Tibial artery (tissue), 4 donors: ENCODE results near the gene CAPN15.

Experiments
- DNase-seq, 2 donors: peaks; one replicate each; pipeline ENCODE4 v3.0.0-alpha.2; 2019
- H3K27ac ChIP-seq, 2 donors: fragments of 200-600 bp; sonication (generic) in 1 of 2; 1 replicate in 1 of 2; 2 replicates in 1 of 2; pipeline ENCODE4 v1.5.1; 2018 to 2019; ENCODE audit warnings: mild to moderate bottlenecking in 1 of 2
- H3K27me3 ChIP-seq, 2 donors: fragments of 200-600 bp; sonication (generic) in 1 of 2; one replicate each; pipeline versions ENCODE4 v1.5.1 to v1.6.0; 2016 to 2019
- H3K36me3 ChIP-seq, 3 donors: fragments of 200-600 bp; sonication (generic) in 2 of 3; one replicate each; pipeline ENCODE4 v1.5.1; 2016 to 2019; ENCODE audit warnings: mild to moderate bottlenecking in 2 of 3
- H3K4me1 ChIP-seq, 4 donors: fragments of 200-600 bp; sonication (generic) in 2 of 4; 1 replicate in 3 of 4; 2 replicates in 1 of 4; pipeline ENCODE4 v1.5.1; 2016 to 2019
- H3K4me3 ChIP-seq, 2 donors: fragments of 200-600 bp; sonication (generic) in 1 of 2; 1 replicate in 1 of 2; 2 replicates in 1 of 2; pipeline ENCODE4 v1.5.1; 2018 to 2019; ENCODE audit warnings: mild to moderate bottlenecking in 2 of 2
- H3K9me3 ChIP-seq, 3 donors: fragments of 200-600 bp; sonication (generic) in 1 of 3; one replicate each; pipeline ENCODE4 v1.5.1; 2016 to 2019
- intact Hi-C: fragments of 100-400 bp; cut with DNase I; formaldehyde crosslinking; loops from one replicate; pipeline ENCODE4 v1.15.0; 2023; ENCODE audit warnings: low total_unique reads
- TF ChIP-seq, protein P1 (sequence below), 2 experiments: fragments of 200-600 bp in 1 of 2; fragments of 450-650 bp in 1 of 2; IDR thresholded peaks; one replicate each; pipeline ENCODE4 v1.5.1; 2017 to 2019; ENCODE audit warnings: antibody characterized with exemption in 2 of 2, mild to moderate bottlenecking in 1 of 2, moderate library complexity in 1 of 2

Gene CAPN15

DNA sequence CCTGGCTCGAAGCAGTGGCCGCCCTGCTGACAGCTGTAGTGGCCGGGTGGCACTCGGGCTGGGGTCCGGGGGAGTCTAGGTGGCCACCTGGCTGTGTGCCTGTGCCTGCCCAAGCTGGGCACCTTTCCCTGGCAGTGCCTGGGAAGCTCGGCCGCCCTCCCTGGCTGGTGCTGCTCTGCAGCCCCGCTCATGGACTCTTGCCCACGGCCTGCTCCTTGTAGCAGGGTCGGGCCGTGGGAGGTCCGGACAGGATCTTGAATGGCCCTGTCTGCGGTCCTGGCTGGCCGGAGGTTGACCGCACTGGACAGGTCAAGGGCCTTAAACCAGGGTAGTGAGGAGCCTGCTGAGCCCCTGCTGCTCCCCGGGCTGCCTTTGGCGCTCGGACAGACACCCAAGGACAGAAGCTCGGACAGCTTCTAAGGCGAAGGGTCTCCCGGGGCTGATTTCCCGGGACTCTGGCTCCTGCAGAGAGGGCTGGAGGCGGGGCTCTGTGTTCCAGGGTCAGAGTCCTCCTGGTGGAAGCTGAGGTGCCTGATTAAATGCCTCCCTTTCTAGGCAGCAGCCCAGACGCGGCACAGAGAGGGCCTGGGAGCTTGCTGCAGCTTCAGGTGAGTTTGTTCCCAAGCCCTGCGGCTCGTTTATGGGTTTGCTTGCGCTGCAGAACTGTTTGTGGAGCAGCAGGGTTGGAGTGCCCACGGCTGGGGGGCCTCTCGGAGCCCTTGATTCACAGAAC is 6.0 kb downstream of the CAPN15 start:
- intact Hi-C loops = no loop called here
- Histone ChIP-seq H3K4me1 (peaks cover 0 to 28% (median 14%) of the 10 kb centered on the region in 4 donors), H3K27me3 (no peaks in the 10 kb centered on the region), H3K36me3 (peaks cover 0 to 51% (median 5%) of the 10 kb centered on the region in 3 donors), H3K9me3 (no peaks in the 10 kb centered on the region), H3K27ac (no peak overlapping the region), H3K4me3 (no peak overlapping the region)
- TF ChIP-seq, protein P1, sequence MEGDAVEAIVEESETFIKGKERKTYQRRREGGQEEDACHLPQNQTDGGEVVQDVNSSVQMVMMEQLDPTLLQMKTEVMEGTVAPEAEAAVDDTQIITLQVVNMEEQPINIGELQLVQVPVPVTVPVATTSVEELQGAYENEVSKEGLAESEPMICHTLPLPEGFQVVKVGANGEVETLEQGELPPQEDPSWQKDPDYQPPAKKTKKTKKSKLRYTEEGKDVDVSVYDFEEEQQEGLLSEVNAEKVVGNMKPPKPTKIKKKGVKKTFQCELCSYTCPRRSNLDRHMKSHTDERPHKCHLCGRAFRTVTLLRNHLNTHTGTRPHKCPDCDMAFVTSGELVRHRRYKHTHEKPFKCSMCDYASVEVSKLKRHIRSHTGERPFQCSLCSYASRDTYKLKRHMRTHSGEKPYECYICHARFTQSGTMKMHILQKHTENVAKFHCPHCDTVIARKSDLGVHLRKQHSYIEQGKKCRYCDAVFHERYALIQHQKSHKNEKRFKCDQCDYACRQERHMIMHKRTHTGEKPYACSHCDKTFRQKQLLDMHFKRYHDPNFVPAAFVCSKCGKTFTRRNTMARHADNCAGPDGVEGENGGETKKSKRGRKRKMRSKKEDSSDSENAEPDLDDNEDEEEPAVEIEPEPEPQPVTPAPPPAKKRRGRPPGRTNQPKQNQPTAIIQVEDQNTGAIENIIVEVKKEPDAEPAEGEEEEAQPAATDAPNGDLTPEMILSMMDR (IDR thresholded peaks at IDR 0.05) = no peak
- DNase-seq = no peak

DNA sequence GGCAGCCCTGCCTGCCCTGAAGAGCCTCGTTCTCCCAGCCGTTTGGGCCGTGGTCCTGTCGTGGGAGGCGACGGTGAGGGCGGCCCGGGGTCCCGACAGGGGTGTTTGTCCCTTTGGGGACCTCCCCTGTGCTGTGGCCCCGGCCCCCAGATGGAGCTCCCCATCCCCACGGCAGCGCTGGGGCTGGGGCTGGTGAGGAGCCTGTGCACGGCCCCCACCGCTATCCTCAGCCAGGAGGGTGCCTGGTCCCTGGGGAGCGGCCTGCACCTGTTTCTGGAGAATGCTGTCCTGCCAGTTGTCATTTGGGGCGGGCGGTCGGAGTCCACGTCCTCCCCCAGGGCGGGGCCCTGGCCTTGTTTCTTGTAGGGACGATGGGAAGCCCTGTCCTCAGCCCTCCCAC is 6.6 kb downstream of the CAPN15 start:
- intact Hi-C loops = no loop called here
- Histone ChIP-seq H3K27ac (no peak overlapping the region), H3K27me3 (no peaks in the 10 kb centered on the region), H3K4me1 (peaks cover 0 to 22% (median 8%) of the 10 kb centered on the region in 4 donors), H3K4me3 (no peak overlapping the region), H3K9me3 (no peaks in the 10 kb centered on the region), H3K36me3 (peaks cover 0 to 53% (median 5%) of the 10 kb centered on the region in 3 donors)
- no peak for DNase-seq
- TF ChIP-seq, protein P1 (IDR thresholded peaks at IDR 0.05) = no peak

DNA sequence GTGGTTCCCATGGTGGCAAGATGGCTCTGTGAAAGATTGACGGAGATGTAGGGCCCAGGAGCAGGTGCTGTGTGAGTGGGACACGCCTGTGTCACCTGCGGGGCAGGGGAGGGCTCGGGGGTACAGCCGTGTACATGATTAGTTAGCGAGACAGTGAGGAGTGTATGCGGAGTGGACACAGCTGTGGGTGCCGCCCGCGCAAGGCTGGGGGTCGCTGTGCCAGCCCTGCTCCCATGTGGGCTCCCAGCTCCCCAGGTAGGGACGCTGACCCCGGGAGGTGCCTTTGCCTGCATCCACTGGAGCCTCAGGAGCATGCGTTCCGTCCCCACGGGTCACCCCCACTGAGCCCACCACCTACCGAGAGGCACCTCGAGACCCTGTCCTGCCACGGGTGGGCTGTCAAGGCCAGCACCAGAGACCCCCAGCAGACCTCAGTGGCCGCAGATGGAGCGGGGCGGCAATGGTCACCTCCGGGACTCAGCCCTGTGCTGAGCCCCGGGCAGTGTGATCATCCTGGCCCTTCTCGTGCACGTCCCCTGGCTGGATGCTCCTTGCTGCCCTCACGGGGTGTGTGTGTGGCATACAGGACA is 7.4 kb downstream of the CAPN15 start:
- no peak overlapping the region for H3K27ac ChIP-seq
- no peak for DNase-seq
- no peaks in the 10 kb centered on the region for H3K9me3 ChIP-seq
- TF ChIP-seq, protein P1 (IDR thresholded peaks at IDR 0.05) = no peak
- no peaks in the 10 kb centered on the region for H3K27me3 ChIP-seq
- peaks cover 0 to 14% (median 1%) of the 10 kb centered on the region in 4 donors for H3K4me1 ChIP-seq
- H3K4me3 ChIP-seq = no peak overlapping the region
- intact Hi-C loops = no loop called here
- H3K36me3 ChIP-seq = peaks cover 0 to 49% (median 5%) of the 10 kb centered on the region in 3 donors

DNA sequence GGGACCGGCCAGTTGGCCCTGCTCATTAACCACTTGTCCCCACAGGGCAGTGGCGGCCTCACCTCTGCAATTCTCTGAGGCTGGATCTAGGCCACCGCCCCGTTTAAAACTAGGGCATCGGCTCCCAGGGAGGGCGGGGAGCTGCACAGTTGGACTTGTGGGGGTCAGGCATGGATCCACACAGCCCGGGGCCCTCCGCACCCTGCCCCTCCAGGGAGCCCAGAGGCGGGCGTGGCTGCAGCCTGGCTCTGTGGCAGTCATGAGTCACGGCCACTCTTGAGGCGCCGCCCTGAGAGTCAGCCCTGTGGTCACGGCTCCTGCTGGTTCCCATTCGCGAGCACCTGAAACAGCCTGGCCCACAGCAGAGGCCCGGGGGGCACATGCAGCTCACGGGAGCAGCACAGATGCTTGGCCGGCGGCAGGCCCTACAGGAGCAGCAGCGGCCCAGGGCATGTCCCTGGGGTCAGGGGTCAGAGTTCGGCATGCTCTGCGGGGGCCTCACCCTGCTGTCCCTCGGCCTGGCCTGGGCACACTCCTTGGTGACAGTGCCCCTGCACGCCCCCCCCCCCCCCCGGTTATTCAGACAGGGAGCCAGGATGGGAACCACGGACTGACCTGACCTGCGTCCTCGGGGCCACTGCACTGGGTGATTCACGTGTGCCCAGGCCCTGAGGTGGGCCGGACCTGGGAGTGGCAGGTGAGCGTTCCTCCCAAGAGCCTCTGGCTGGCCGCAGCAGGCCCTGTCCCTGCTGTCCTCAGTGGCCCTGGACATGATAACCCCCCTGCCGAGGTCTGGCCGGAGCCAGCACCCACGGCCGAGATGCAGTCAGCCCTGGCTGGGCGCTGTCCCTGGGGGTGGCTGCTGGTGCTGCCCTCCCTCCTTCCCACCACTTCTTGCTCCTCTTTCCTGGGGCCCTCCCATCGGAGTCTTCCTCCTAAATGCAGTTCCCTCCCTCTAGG is 8.2 kb downstream of the CAPN15 start:
- no peak overlapping the region for H3K27ac ChIP-seq
- H3K9me3 ChIP-seq = no peaks in the 10 kb centered on the region
- no peak for DNase-seq
- no peak overlapping the region for H3K4me3 ChIP-seq
- H3K36me3 ChIP-seq = peaks cover 0 to 56% (median 5%) of the 10 kb centered on the region in 3 donors
- peaks cover 0 to 6% (median 0%) of the 10 kb centered on the region in 4 donors for H3K4me1 ChIP-seq
- TF ChIP-seq, protein P1 (IDR thresholded peaks at IDR 0.05) = no peak
- H3K27me3 ChIP-seq = no peaks in the 10 kb centered on the region
- intact Hi-C loops = no loop called here

DNA sequence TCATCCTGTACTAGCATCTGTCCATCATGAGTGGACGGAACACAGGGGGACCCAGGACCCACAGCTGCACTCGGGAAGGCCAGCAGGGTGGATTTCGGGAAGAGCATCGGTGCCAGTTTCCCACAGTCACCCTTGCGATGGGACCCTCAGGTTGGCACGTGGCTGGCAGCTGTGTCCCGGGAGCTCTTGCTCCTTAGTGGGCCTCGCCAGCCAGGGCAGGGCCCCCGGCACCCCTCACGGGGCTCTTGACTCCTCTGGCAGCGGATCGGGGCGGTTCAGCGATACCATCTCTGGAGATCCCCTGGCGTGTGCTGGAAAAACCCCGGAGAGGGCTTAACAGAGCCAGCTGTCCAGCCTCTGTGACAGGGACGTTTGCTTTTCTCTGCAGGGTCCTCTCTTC is 9.2 kb downstream of the CAPN15 start:
- DNase-seq = no peak
- H3K4me3 ChIP-seq = no peak overlapping the region
- TF ChIP-seq, protein P1 (IDR thresholded peaks at IDR 0.05) = no peak
- H3K9me3 ChIP-seq = no peaks in the 10 kb centered on the region
- intact Hi-C loops = no loop called here
- H3K4me1 ChIP-seq = peaks cover 0 to 5% (median 0%) of the 10 kb centered on the region in 4 donors
- peaks cover 0 to 62% (median 5%) of the 10 kb centered on the region in 3 donors for H3K36me3 ChIP-seq
- H3K27ac ChIP-seq = no peak overlapping the region
- H3K27me3 ChIP-seq = no peaks in the 10 kb centered on the region
